K562 (cell line): ENCODE results near the gene DNASE1L1. TPM values are rescaled to one million over a fixed set of nuclear protein-coding genes. Genes with fewer than 3 reads are reported as not detected.

Experiments used
- CBFA2T3 ChIP-seq: fragments of 450-650 bp; IDR thresholded peaks from 2 replicates; pipeline ENCODE4 v1.6.1; 2017
- FOXK1 ChIP-seq: sonication (generic); formaldehyde crosslinking; IDR thresholded peaks from 2 replicates; pipeline ENCODE4 v1.8.0; 2022; ENCODE audit warnings: missing genetic modification reagents, mild to moderate bottlenecking, borderline replicate concordance
- GTF3C2 ChIP-seq: IDR thresholded peaks from 3 replicates; pipeline ENCODE4 v1.6.1; 2011; ENCODE audit warnings: borderline replicate concordance, mild to moderate bottlenecking, moderate library complexity; ENCODE audit not compliant: insufficient read length; ENCODE audit errors: extremely low read depth
- HDGF ChIP-seq: fragments of 450-650 bp; IDR thresholded peaks from 2 replicates; pipeline ENCODE4 v1.6.1; 2016
- KDM5B ChIP-seq: fragments of 200-600 bp; sonication (generic); IDR thresholded peaks from 2 replicates; pipeline ENCODE4 v1.6.1; 2012; ENCODE audit warnings: low read depth, mild to moderate bottlenecking, moderate library complexity, low read length, control low read depth, inconsistent platforms; ENCODE audit not compliant: insufficient replicate concordance
- MEIS2 ChIP-seq: fragments of 450-650 bp; IDR thresholded peaks from 2 replicates; pipeline ENCODE4 v1.6.1; 2014; ENCODE audit warnings: mild to moderate bottlenecking; ENCODE audit not compliant: partially characterized antibody
- MITF ChIP-seq: IDR thresholded peaks from 2 replicates; pipeline ENCODE4 v1.6.1; 2014; ENCODE audit warnings: antibody characterized with exemption
- MXI1 ChIP-seq: IDR thresholded peaks from 2 replicates; pipeline ENCODE4 v1.6.1; 2011; ENCODE audit warnings: low read depth, mild to moderate bottlenecking, improper control_type of control experiment, low read length
- NONO ChIP-seq, 2 experiments: fragments of 200-400 bp in 1 of 2; fragments of 450-650 bp in 1 of 2; formaldehyde crosslinking in 1 of 2; IDR thresholded peaks; 2 replicates each; pipeline ENCODE4 v1.6.1; 2017; ENCODE audit warnings: low read depth in 2 of 2, mild to moderate bottlenecking in 2 of 2, moderate library complexity in 2 of 2, low read length in 1 of 2
- NRF1 ChIP-seq, 2 experiments: fragments of 450-650 bp; IDR thresholded peaks in 1 of 2; conservative IDR thresholded peaks in 1 of 2; 2 replicates each; pipeline ENCODE4 v1.6.1; 2014; ENCODE audit warnings: mild to moderate bottlenecking in 2 of 2
- POLR2B ChIP-seq: fragments of 450-650 bp; IDR thresholded peaks from 2 replicates; pipeline ENCODE4 v1.6.1; 2018; ENCODE audit warnings: low read depth; ENCODE audit not compliant: partially characterized antibody
- PPARD ChIP-seq: fragments of 250-450 bp; sonication (Bioruptor Pico); IDR thresholded peaks from 2 replicates; pipeline ENCODE4 v1.8.0; 2022; ENCODE audit warnings: inconsistent platforms, mild to moderate bottlenecking, moderate library complexity
- RB1 ChIP-seq: fragments of 450-650 bp; IDR thresholded peaks from 2 replicates; pipeline ENCODE4 v1.6.1; 2017; ENCODE audit warnings: low read depth, mild to moderate bottlenecking
- SMAD3 ChIP-seq: fragments of 450-650 bp; formaldehyde crosslinking; conservative IDR thresholded peaks from 2 replicates; pipeline ENCODE4 v1.4.0; 2020; ENCODE audit warnings: mild to moderate bottlenecking
- TBL1XR1 ChIP-seq, 2 experiments: IDR thresholded peaks; 2 replicates each; pipeline ENCODE4 v1.6.1; 2012; ENCODE audit warnings: improper control_type of control experiment in 2 of 2, low read length in 2 of 2, mild to moderate bottlenecking in 1 of 2
- TFAP4 ChIP-seq: sonication (generic); formaldehyde crosslinking; IDR thresholded peaks from 2 replicates; pipeline ENCODE4 v1.8.0; 2022; ENCODE audit warnings: missing genetic modification reagents, mild to moderate bottlenecking, moderate library complexity, borderline replicate concordance
- TRIM28 ChIP-seq: fragments of 450-650 bp; IDR thresholded peaks from 2 replicates; pipeline ENCODE4 v1.6.1; 2017
- ZNF165 ChIP-seq: fragments of 250-450 bp; sonication (Bioruptor Pico); IDR thresholded peaks from 2 replicates; pipeline ENCODE4 v1.4.0; 2020; ENCODE audit warnings: borderline replicate concordance
- ZNF431 ChIP-seq: sonication (generic); formaldehyde crosslinking; IDR thresholded peaks from 2 replicates; pipeline ENCODE4 v1.8.0; 2022; ENCODE audit warnings: mild to moderate bottlenecking, missing genetic modification reagents
- ZNF75A ChIP-seq: fragments of 450-650 bp; formaldehyde crosslinking; IDR thresholded peaks from 2 replicates; pipeline ENCODE4 v1.4.0; 2020; ENCODE audit warnings: mild to moderate bottlenecking
- ZZZ3 ChIP-seq: fragments of 450-650 bp; IDR thresholded peaks from 2 replicates; pipeline ENCODE4 v1.6.1; 2016; ENCODE audit warnings: antibody characterized with exemption, mild to moderate bottlenecking, moderate library complexity
- polyA plus RNA-seq, 8 experiments: library from polyadenylated mRNA; depleted of rRNA in 4 of 8; stranded (reverse) in 5 of 8; unstranded in 3 of 8; fragments of >200 nt; fragmentation: Nextera tagmentation in 2 of 8; fragmentation: Illumina TruSeq in 1 of 8; extraction: Ambion mirVana in 2 of 8; extraction: Trizol in 1 of 8; gene quantifications; 2 replicates each; pipeline versions ENCODE4 v1.2.1 to v1.2.3, GENCODE V29; 2011 to 2014; ENCODE audit warnings: inconsistent platforms in 1 of 8, missing spikeins in 1 of 8
- total RNA-seq, 7 experiments: library from RNA; depleted of rRNA in 6 of 7; stranded (reverse); fragments of >200 nt in 6 of 7; fragmentation: Illumina TruSeq in 2 of 7; extraction: Trizol in 2 of 7; gene quantifications; 2 replicates each; pipeline versions ENCODE4 v1.2.1 to v1.2.3, GENCODE V29; 2011 to 2021; ENCODE audit warnings: low replicate concordance in 1 of 7
- TF ChIP-seq, protein P1 (sequence below): sonication (generic); formaldehyde crosslinking; IDR thresholded peaks from 2 replicates; pipeline ENCODE4 v1.8.1; 2023; ENCODE audit warnings: mild to moderate bottlenecking, missing genetic modification reagents

Gene DNASE1L1
- total and polyA plus RNA-seq, 9 of the 15 experiments (the other 6 are each of a cell fraction or from before 2014, with no cell fraction given) = 0.73 to 12.6 (median 7.9) TPM

DNA sequence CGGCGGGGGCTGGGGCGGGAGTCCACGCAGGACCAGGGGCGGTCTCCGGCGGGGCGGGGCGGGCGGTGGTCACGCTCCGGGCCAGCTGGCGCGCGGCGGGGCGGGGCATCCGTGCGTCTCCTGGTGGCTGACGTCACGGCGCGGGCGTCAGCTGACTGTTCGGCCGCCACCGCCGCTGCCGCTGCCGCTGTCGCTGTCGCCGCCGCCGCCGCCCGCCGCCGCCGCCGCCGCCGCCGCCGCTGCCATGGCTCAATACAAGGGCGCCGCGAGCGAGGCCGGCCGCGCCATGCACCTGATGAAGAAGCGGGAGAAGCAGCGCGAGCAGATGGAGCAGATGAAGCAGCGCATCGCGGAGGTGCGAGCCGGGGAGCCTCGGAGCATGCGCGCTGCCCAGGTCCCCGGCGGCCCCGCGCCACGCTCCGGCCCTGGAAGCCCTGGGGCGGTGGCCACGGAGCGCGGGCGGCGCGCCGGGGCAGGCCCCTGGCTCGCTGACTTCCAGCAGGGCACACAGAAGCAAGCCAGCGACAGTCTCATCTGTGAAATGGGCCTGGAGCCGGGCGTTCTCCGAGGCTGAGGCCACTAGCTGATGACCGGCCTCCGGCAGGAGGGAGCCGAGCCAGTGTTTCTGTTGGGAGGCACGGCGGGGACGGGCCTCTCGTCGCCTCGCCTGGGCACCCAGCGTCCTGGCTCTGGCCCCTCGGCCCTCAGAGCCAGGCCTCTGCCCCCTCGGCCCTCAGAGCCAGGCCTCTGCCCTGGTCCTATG, 35.1 kb upstream of the DNASE1L1 start, which contains the start of gene FAM50A (continued):
- no peak for TF ChIP-seq ZNF165 (CRISPR knock-in tag)
- peak; percentile 33 for TF ChIP-seq KDM5B
- no peak for TF ChIP-seq ZZZ3
- no peak for TF ChIP-seq SMAD3 (CRISPR knock-in tag)
- no peak for TF ChIP-seq FOXK1 (CRISPR knock-in tag)
- peak; percentile 87 to 90; a peak in 3 of 4 replicates for TF ChIP-seq NRF1 (conservative IDR thresholded peaks at IDR 0.05 in 1 of 2, IDR thresholded peaks at IDR 0.05 in 1 of 2)
- no peak for TF ChIP-seq POLR2B
- TF ChIP-seq PPARD (CRISPR knock-in tag) = no peak
- no peak for TF ChIP-seq CBFA2T3
- TF ChIP-seq HDGF = no peak
- TF ChIP-seq RB1 = peak; percentile 79; the same call in 1 of the 2 replicates
- TF ChIP-seq GTF3C2 = no peak
- TF ChIP-seq MEIS2 = peak; percentile 16
- 0 out of 2 replicates have a peak, but pooled peaks have one; percentile 17 for TF ChIP-seq MXI1
- TF ChIP-seq TFAP4 (CRISPR knock-in tag) = peak; percentile 86
- TF ChIP-seq MITF = peak; percentile 29; the same call in 1 of the 2 replicates
- peak in 1 of 2 experiments; percentile 63; a peak in 1 of 4 replicates for TF ChIP-seq NONO (IDR thresholded peaks at IDR 0.05; ENCODE audit: low read depth in 2 of 2, low read length in 1 of 2)
- no peak for TF ChIP-seq TBL1XR1 (IDR thresholded peaks at IDR 0.05; ENCODE audit: low read length in 2 of 2)
- TF ChIP-seq TRIM28 = no peak
- no peak for TF ChIP-seq ZNF431
- no peak for TF ChIP-seq ZNF75A (CRISPR knock-in tag)
- TF ChIP-seq, protein P1, sequence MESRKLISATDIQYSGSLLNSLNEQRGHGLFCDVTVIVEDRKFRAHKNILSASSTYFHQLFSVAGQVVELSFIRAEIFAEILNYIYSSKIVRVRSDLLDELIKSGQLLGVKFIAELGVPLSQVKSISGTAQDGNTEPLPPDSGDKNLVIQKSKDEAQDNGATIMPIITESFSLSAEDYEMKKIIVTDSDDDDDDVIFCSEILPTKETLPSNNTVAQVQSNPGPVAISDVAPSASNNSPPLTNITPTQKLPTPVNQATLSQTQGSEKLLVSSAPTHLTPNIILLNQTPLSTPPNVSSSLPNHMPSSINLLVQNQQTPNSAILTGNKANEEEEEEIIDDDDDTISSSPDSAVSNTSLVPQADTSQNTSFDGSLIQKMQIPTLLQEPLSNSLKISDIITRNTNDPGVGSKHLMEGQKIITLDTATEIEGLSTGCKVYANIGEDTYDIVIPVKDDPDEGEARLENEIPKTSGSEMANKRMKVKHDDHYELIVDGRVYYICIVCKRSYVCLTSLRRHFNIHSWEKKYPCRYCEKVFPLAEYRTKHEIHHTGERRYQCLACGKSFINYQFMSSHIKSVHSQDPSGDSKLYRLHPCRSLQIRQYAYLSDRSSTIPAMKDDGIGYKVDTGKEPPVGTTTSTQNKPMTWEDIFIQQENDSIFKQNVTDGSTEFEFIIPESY (CRISPR knock-in tag) = no peak
